NCI-H1092 treated with DMSO at 0.1 percent for 48 hours (cell line): ENCODE measurements around the gene VAC14.

Experiments used
- DNase-seq: peaks from one replicate; lab custom pipeline; 2025; lab: John Stamatoyannopoulos, UW

Gene VAC14

GRCh38 chr16:70786020-70786755, 14.8 kb downstream of the VAC14 start:
- DNase-seq: no peak

GRCh38 chr16:70784692-70785555, 16.0 kb downstream of the VAC14 start:
- DNase-seq: no peak

- DNase-seq: no peak
These were observed 18.7 kb downstream of the VAC14 start for GRCh38 chr16:70782237-70782636.

GRCh38 chr16:70781800-70782199, 19.2 kb downstream of the VAC14 start:
- DNase-seq: no peak

- no peak for DNase-seq
These were observed 20.4 kb downstream of the VAC14 start for GRCh38 chr16:70780546-70780945.

- no peak for DNase-seq
These were observed 21.6 kb downstream of the VAC14 start for GRCh38 chr16:70779361-70779760.

- peak; percentile 11 for DNase-seq
These were observed 22.1 kb downstream of the VAC14 start for GRCh38 chr16:70778901-70779309.

- no peak for DNase-seq
These were observed 23.0 kb downstream of the VAC14 start for GRCh38 chr16:70777973-70778406.

GRCh38 chr16:70777496-70777895, 23.5 kb downstream of the VAC14 start:
- no peak for DNase-seq

GRCh38 chr16:70775399-70775798, 25.6 kb downstream of the VAC14 start:
- DNase-seq: no peak

- no peak for DNase-seq
These were observed 26.7 kb downstream of the VAC14 start for GRCh38 chr16:70774261-70774660.

GRCh38 chr16:70772493-70772892, 28.5 kb downstream of the VAC14 start:
- no peak for DNase-seq

- peak; percentile 27 for DNase-seq
These were observed 30.1 kb downstream of the VAC14 start for GRCh38 chr16:70770626-70771552.

- no peak for DNase-seq
These were observed 30.7 kb downstream of the VAC14 start for GRCh38 chr16:70770291-70770625.

GRCh38 chr16:70769761-70770160, 31.2 kb downstream of the VAC14 start:
- no peak for DNase-seq

GRCh38 chr16:70769131-70769530, 31.8 kb downstream of the VAC14 start:
- no peak for DNase-seq

GRCh38 chr16:70768203-70768580, 32.8 kb downstream of the VAC14 start:
- no peak for DNase-seq

- DNase-seq: no peak
These were observed 33.4 kb downstream of the VAC14 start for GRCh38 chr16:70767377-70768202.

- DNase-seq: no peak
These were observed 34.3 kb downstream of the VAC14 start for GRCh38 chr16:70766658-70767057.

GRCh38 chr16:70766176-70766575, 34.8 kb downstream of the VAC14 start:
- no peak for DNase-seq

- DNase-seq: no peak
These were observed 35.5 kb downstream of the VAC14 start for GRCh38 chr16:70765491-70765890.
